ENCODE results near the gene LONP1.
A peak's percentile ranks its signal among the peaks of the same experiment; 100 is the strongest.

Gene LONP1

GRCh38 chr19:5718579-5719273 lies 1.2 kb downstream of the LONP1 start:
- peak; percentile 81 to 84 for DNase-seq (ENCODE audit: low read depth in 1 of 2, low spot score in 1 of 2)
- TF ChIP-seq GABPA (IDR thresholded peaks at IDR 0.05; ENCODE audit: low read depth) (no peak), SPI1 (IDR thresholded peaks at IDR 0.05; ENCODE audit: borderline replicate concordance, low read depth) (peak; percentile 30; the same call in 1 of the 2 replicates), POLR2AphosphoS5 (IDR thresholded peaks at IDR 0.05; ENCODE audit: low read depth) (peak; percentile 56; the same call in 1 of the 2 replicates), CTCF (IDR thresholded peaks at IDR 0.05; ENCODE audit: insufficient read depth, low read length) (no peak)
- Histone ChIP-seq H3K27ac (replicated peaks) (peak overlapping the region; percentile 97), H3K4me3 (replicated peaks; ENCODE audit: insufficient read depth, low read length) (peak overlapping the region; percentile 92), H3K27me3 (ENCODE audit: insufficient read depth, poor library complexity, severe bottlenecking) (no peaks in the 10 kb centered on the region)

- Histone ChIP-seq H3K27ac (replicated peaks) (peak overlapping the region; percentile 97), H3K4me3 (replicated peaks; ENCODE audit: insufficient read depth, low read length) (peak overlapping the region; percentile 92), H3K27me3 (ENCODE audit: insufficient read depth, poor library complexity, severe bottlenecking) (no peaks in the 10 kb centered on the region)
- TF ChIP-seq SPI1 (IDR thresholded peaks at IDR 0.05; ENCODE audit: borderline replicate concordance, low read depth) (no peak), POLR2AphosphoS5 (IDR thresholded peaks at IDR 0.05; ENCODE audit: low read depth) (no peak), REST (IDR thresholded peaks at IDR 0.05; ENCODE audit: insufficient replicate concordance, low read depth) (no peak), GABPA (IDR thresholded peaks at IDR 0.05; ENCODE audit: low read depth) (no peak), CTCF (IDR thresholded peaks at IDR 0.05; ENCODE audit: insufficient read depth, low read length) (no peak)
- no peak for DNase-seq (ENCODE audit: low read depth in 1 of 2, low spot score in 1 of 2)
Measured at GRCh38 chr19:5718037-5718578, 1.8 kb downstream of the LONP1 start.

GRCh38 chr19:5717215-5717935 lies 2.6 kb downstream of the LONP1 start:
- Histone ChIP-seq H3K27me3 (ENCODE audit: insufficient read depth, poor library complexity, severe bottlenecking) (no peaks in the 10 kb centered on the region), H3K4me3 (replicated peaks; ENCODE audit: insufficient read depth, low read length) (peak overlapping the region; percentile 92), H3K27ac (replicated peaks) (no peak overlapping the region)
- DNase-seq (ENCODE audit: low read depth in 1 of 2, low spot score in 1 of 2) = no peak
- TF ChIP-seq POLR2AphosphoS5 (IDR thresholded peaks at IDR 0.05; ENCODE audit: low read depth) = no peak
- no peak for TF ChIP-seq GABPA (IDR thresholded peaks at IDR 0.05; ENCODE audit: low read depth)
- no peak for TF ChIP-seq CTCF (IDR thresholded peaks at IDR 0.05; ENCODE audit: insufficient read depth, low read length)
- no peak for TF ChIP-seq REST (IDR thresholded peaks at IDR 0.05; ENCODE audit: insufficient replicate concordance, low read depth)
- no peak for TF ChIP-seq SPI1 (IDR thresholded peaks at IDR 0.05; ENCODE audit: borderline replicate concordance, low read depth)
